ENCODE data around the gene SLC9A4. TPM values are rescaled to one million over a fixed set of nuclear protein-coding genes. Genes with fewer than 3 reads are reported as not detected.

The SLC9A4 gene
- total RNA-seq, 8 experiments from 2014 or later = 0.13 to 2.2 (median 1.2) TPM; not detected in 2

GRCh38 chr2:102463160-102463559, 9.9 kb upstream of the SLC9A4 start:
- in situ Hi-C loops (cut with MboI; ENCODE audit: low pct_unique_long_range_greater_than_20kb in 2 of 9, low sequenced_read_pairs in 9 of 9, unreplicated experiment in 9 of 9) = loop anchor here in 3 of 9 experiments (25.0 kb wide), 1 partner anchor 149 kb away; the partner anchor contains the start of gene SLC9A2 (in 3 of the 3)
- WGBS, 10 experiments = 0 to 100% (median 89%) methylated on average over 1 to 5 of the region's 5 CpGs; no CpG with 5 or more reads in 1 of the 10 experiments
- no peak for ATAC-seq (replicated peaks in 6 of 8)
- no peaks in the 10 kb centered on the region for H3K4me1 ChIP-seq (replicated peaks in 1 of 2)
- no peak overlapping the region for H3K4me3 ChIP-seq
- H3K27ac ChIP-seq = no peak overlapping the region

DNA sequence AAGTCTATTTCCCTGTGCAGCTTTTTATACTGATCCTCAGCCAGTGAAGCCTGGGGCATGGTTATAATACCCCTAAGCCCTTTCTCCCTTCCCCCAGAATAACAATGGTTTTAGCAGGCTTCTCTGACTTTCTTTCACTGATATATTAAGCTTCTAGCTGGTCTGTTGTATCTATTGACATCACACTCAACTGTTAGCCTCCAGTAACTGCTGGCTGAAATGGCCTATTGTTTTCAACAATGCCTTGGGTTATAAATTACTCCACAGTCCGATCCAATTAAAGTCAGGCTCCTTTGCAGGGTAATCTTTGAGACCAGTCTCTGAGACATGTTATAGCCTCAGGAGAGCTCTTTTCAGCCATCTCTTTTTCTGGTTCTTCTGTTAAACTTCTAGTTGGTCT, 2.9 kb upstream of the SLC9A4 start:
- ATAC-seq (replicated peaks in 6 of 8) = no peak
- Histone ChIP-seq H3K4me3 (no peak overlapping the region), H3K27ac (no peak overlapping the region), H3K4me1 (replicated peaks in 1 of 2) (no peaks in the 10 kb centered on the region)
- in situ Hi-C loops (cut with MboI; ENCODE audit: low pct_unique_long_range_greater_than_20kb in 2 of 9, low sequenced_read_pairs in 9 of 9, unreplicated experiment in 9 of 9) = loop anchor here in 4 of 9 experiments (10.0 to 25.0 kb wide), 2 partner anchors 142 to 145 kb away; partner anchors contain the start of gene SLC9A2 (in 4 of the 4)
- 0 to 40% (median 0%) methylated on average over 1 of the region's 1 CpG; no CpG with 5 or more reads in 5 of the 10 experiments for WGBS, 10 experiments

DNA sequence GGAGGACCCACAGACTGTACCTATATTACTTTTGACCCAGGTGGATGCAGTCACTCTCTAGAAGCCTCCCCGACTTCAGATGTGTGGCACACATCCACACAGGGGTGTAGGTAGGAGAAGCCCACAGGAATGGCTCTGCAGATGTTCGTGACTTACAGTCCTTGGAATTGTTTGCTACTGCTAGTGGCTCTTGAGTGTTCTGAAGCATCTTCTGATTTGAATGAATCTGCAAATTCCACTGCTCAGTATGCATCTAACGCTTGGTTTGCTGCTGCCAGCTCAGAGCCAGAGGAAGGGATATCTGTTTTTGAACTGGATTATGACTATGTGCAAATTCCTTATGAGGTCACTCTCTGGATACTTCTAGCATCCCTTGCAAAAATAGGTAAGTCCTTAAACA, 605 bp downstream of the SLC9A4 start:
- H3K4me1 ChIP-seq (replicated peaks in 1 of 2) = no peaks in the 10 kb centered on the region
- WGBS, 10 experiments = 0 to 100% (median 78%) methylated on average over 1 to 3 of the region's 3 CpGs; no CpG with 5 or more reads in 4 of the 10 experiments
- H3K27ac ChIP-seq = no peak overlapping the region
- in situ Hi-C loops (cut with MboI; ENCODE audit: low pct_unique_long_range_greater_than_20kb in 2 of 9, low sequenced_read_pairs in 9 of 9, unreplicated experiment in 9 of 9) = loop anchor here in 4 of 9 experiments (10.0 to 25.0 kb wide), 2 partner anchors 139 to 141 kb away; partner anchors contain the start of gene SLC9A2 (in 4 of the 4)
- no peak overlapping the region for H3K4me3 ChIP-seq
- peak in 3 of 8 experiments; percentile 51 to 76 (median 70) for ATAC-seq (replicated peaks in 6 of 8)

- Histone ChIP-seq H3K4me3 (no peak overlapping the region), H3K27ac (no peak overlapping the region), H3K4me1 (replicated peaks in 1 of 2) (no peaks in the 10 kb centered on the region)
- in situ Hi-C loops (cut with MboI; ENCODE audit: low pct_unique_long_range_greater_than_20kb in 2 of 9, low sequenced_read_pairs in 9 of 9, unreplicated experiment in 9 of 9) = loop anchor here in 4 of 9 experiments (10.0 to 25.0 kb wide), 3 partner anchors 138 to 238 kb away; partner anchors contain the start of gene SLC9A2 (in 4 of the 4)
- ATAC-seq (replicated peaks in 6 of 8) = no peak
Observed at GRCh38 chr2:102474785-102475184, 1.8 kb downstream of the SLC9A4 start.

DNA sequence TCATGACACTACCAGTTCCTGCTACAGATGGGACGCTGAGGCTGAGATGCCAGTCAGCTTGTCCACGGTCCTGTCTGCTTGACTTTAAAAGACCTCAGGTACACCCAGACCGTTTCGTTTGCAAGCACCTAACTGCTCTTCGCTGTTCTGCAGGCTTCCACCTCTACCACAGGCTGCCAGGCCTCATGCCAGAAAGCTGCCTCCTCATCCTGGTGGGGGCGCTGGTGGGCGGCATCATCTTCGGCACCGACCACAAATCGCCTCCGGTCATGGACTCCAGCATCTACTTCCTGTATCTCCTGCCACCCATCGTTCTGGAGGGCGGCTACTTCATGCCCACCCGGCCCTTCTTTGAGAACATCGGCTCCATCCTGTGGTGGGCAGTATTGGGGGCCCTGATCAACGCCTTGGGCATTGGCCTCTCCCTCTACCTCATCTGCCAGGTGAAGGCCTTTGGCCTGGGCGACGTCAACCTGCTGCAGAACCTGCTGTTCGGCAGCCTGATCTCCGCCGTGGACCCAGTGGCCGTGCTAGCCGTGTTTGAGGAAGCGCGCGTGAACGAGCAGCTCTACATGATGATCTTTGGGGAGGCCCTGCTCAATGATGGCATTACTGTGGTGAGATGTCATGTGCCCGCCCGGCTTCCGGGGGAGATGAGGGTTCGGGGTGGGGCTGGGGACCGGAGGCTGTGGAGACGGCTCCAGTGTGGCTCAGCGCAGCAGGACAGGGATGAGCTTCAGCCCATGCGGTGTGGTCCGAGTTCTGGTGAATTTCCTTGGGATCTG, 5.9 kb downstream of the SLC9A4 start:
- H3K4me1 ChIP-seq (replicated peaks in 1 of 2) = no peaks in the 10 kb centered on the region
- no peak overlapping the region for H3K4me3 ChIP-seq
- in situ Hi-C loops (cut with MboI; ENCODE audit: low pct_unique_long_range_greater_than_20kb in 2 of 9, low sequenced_read_pairs in 9 of 9, unreplicated experiment in 9 of 9) = loop anchor here in 2 of 9 experiments (10.0 to 25.0 kb wide), 2 partner anchors 136 to 233 kb away; partner anchors contain the start of gene SLC9A2 (in 1 of the 2)
- 60 to 100% (median 93%) methylated on average over 1 to 7 of the region's 36 CpGs; no CpG with 5 or more reads in 3 of the 10 experiments for WGBS, 10 experiments
- no peak for ATAC-seq (replicated peaks in 6 of 8)
- H3K27ac ChIP-seq = no peak overlapping the region

- in situ Hi-C loops (cut with MboI; ENCODE audit: low pct_unique_long_range_greater_than_20kb in 2 of 9, low sequenced_read_pairs in 9 of 9, unreplicated experiment in 9 of 9) = loop anchor here in 1 of 9 experiments (25.0 kb wide), 1 partner anchor 232 kb away; no protein-coding TSS in a partner anchor
- Histone ChIP-seq H3K4me1 (replicated peaks in 1 of 2) (no peaks in the 10 kb centered on the region), H3K4me3 (no peak overlapping the region), H3K27ac (no peak overlapping the region)
- ATAC-seq (replicated peaks in 6 of 8) = peak in 3 of 8 experiments; percentile 73 to 90 (median 83)
- 4 to 97% (median 78%) methylated on average over 3 to 10 of the region's 11 CpGs for WGBS, 10 experiments
Observed at GRCh38 chr2:102480285-102481195, 7.5 kb downstream of the SLC9A4 start.

- WGBS, 10 experiments = 8 to 79% (median 74%) methylated on average over 2 to 7 of the region's 7 CpGs; no CpG with 5 or more reads in 2 of the 10 experiments
- no peaks in the 10 kb centered on the region for H3K4me1 ChIP-seq (replicated peaks in 1 of 2)
- H3K4me3 ChIP-seq = no peak overlapping the region
- in situ Hi-C loops (cut with MboI; ENCODE audit: low pct_unique_long_range_greater_than_20kb in 2 of 9, low sequenced_read_pairs in 9 of 9, unreplicated experiment in 9 of 9) = loop anchor here in 1 of 9 experiments (25.0 kb wide), 1 partner anchor 230 kb away; no protein-coding TSS in a partner anchor
- no peak overlapping the region for H3K27ac ChIP-seq
- ATAC-seq (replicated peaks in 6 of 8) = peak in 1 of 8 experiments; percentile 8
Observed at GRCh38 chr2:102481931-102482330, 8.9 kb downstream of the SLC9A4 start.

- no peaks in the 10 kb centered on the region for H3K4me1 ChIP-seq (replicated peaks in 1 of 2)
- no peak for ATAC-seq (replicated peaks in 6 of 8)
- no peak overlapping the region for H3K4me3 ChIP-seq
- no peak overlapping the region for H3K27ac ChIP-seq
- in situ Hi-C loops (cut with MboI; ENCODE audit: low pct_unique_long_range_greater_than_20kb in 2 of 9, low sequenced_read_pairs in 9 of 9, unreplicated experiment in 9 of 9) = loop anchor here in 1 of 9 experiments (25.0 kb wide), 1 partner anchor 229 kb away; no protein-coding TSS in a partner anchor
- WGBS, 10 experiments = 55 to 100% (median 92%) methylated on average over 1 to 6 of the region's 6 CpGs; no CpG with 5 or more reads in 2 of the 10 experiments
Observed at GRCh38 chr2:102483086-102483485, 10.1 kb downstream of the SLC9A4 start.

DNA sequence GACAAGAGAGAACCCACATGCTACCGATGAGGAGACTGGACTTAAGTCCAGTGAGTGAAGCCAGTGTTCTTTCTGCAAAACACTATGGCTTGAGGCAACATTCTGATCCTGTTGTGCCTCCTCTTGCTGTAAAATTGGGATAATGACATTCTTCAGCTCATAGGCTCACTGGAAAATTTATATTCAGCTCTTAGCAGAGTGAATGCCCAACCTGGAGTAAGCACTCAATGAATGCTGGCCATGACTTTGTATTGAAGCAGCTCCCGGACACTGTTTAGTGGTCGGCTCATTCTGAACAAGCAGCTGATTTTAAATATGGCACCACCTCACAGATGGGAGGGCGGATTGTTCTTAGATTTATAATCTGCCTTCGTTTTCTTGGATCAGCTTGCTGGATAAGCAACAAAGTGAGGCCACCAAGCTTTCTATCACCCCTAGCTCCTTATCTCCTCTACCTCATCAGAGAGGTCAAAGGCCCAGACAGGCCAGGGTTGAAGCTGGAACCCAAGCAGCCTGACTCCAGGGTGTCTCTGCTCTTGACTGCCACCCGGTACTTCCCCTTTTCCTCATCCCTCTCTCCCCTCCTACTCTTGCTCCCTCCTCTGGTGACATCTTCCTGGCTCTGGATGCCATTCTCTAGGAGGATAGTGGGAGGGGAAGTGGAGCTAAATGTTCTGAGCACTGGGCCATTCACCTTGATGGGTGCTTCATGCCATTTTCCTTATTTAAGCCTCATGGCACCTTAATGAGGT, 11.5 kb downstream of the SLC9A4 start:
- no peaks in the 10 kb centered on the region for H3K4me1 ChIP-seq (replicated peaks in 1 of 2)
- ATAC-seq (replicated peaks in 6 of 8) = peak in 2 of 8 experiments; percentile 17 to 21
- H3K27ac ChIP-seq = no peak overlapping the region
- in situ Hi-C loops (cut with MboI; ENCODE audit: low pct_unique_long_range_greater_than_20kb in 2 of 9, low sequenced_read_pairs in 9 of 9, unreplicated experiment in 9 of 9) = loop anchor here in 1 of 9 experiments (25.0 kb wide), 1 partner anchor 228 kb away; no protein-coding TSS in a partner anchor
- no peak overlapping the region for H3K4me3 ChIP-seq
- WGBS, 10 experiments = 38 to 100% (median 83%) methylated on average over 1 to 6 of the region's 6 CpGs; no CpG with 5 or more reads in 3 of the 10 experiments

- peak overlapping the region in 1 of 2 donors; percentile 42 for H3K27ac ChIP-seq
- no peaks in the 10 kb centered on the region for H3K4me1 ChIP-seq (replicated peaks in 1 of 2)
- WGBS, 10 experiments = 42 to 90% (median 80%) methylated on average over 1 to 4 of the region's 5 CpGs; no CpG with 5 or more reads in 4 of the 10 experiments
- in situ Hi-C loops (cut with MboI; ENCODE audit: low pct_unique_long_range_greater_than_20kb in 2 of 9, low sequenced_read_pairs in 9 of 9, unreplicated experiment in 9 of 9) = loop anchor here in 1 of 9 experiments (25.0 kb wide), 1 partner anchor 227 kb away; no protein-coding TSS in a partner anchor
- peak in 4 of 8 experiments; percentile 39 to 93 (median 92) for ATAC-seq (replicated peaks in 6 of 8)
- no peak overlapping the region for H3K4me3 ChIP-seq
Observed at GRCh38 chr2:102485147-102485785, 12.2 kb downstream of the SLC9A4 start.

DNA sequence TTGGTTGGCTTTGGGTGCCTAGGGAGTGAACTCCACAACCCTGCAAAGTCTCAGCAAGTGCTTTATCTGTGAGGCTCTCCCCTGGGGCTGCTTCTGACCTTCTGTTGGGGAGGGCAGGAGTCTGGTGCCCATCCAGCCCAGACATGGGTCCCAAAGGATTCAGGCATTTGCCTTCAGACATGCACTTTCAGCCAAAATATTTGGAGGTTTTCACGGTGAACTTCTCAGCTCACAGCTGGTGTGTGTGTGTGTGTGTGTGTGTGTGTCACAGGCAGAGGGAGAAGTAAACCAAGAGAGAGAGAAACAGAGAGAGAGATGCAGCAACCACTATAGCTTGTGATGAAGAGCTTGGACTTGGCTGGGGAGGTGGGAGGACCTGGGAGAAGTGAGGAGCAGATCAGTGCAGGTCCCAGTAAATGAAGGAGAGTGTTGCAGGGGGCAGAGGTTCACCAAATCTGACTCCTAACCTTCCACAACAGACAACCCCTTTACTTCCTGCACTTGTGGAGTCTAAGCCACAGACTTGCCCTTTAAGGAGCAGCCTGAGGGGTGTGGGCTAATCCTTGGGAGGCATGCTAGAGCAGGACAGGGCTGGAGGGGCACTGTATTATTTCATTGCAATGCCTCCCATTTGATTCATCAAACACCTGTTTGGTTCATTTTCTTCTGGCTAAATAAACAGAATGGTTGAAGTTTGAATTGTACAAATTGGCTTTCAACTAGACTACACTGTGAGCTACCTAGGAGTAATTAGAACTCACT, 14.1 kb downstream of the SLC9A4 start:
- Histone ChIP-seq H3K4me1 (replicated peaks in 1 of 2) (no peaks in the 10 kb centered on the region), H3K27ac (no peak overlapping the region), H3K4me3 (no peak overlapping the region)
- WGBS, 10 experiments = 40 to 80% methylated on average over 1 of the region's 1 CpG; no CpG with 5 or more reads in 8 of the 10 experiments
- in situ Hi-C loops (cut with MboI; ENCODE audit: low pct_unique_long_range_greater_than_20kb in 2 of 9, low sequenced_read_pairs in 9 of 9, unreplicated experiment in 9 of 9) = loop anchor here in 1 of 9 experiments (25.0 kb wide), 1 partner anchor 225 kb away; no protein-coding TSS in a partner anchor
- ATAC-seq (replicated peaks in 6 of 8) = peak in 3 of 8 experiments; percentile 24 to 48 (median 33)

Data from motor neuron (in vitro differentiated cells).